Stimulated activated CD4-positive, alpha-beta T cell treated with anti-CD3 and anti-CD28 coated beads, Interleukin-1b, Interleukin-23, amount 100 ng/mL, for 4 hours (primary cell): ENCODE results near the gene CYP21A2.
"Not testable (repeated sequence)": the region's sequence is repeated elsewhere in the genome, so short reads cannot be mapped to it uniquely, and the experiment has no call there.

Source experiments
- DNase-seq, 2 donors: peaks; one replicate each; pipeline ENCODE4 v3.0.0-alpha.2; 2020; ENCODE audit warnings: low read depth in 2 of 2

CYP21A2 gene

DNA sequence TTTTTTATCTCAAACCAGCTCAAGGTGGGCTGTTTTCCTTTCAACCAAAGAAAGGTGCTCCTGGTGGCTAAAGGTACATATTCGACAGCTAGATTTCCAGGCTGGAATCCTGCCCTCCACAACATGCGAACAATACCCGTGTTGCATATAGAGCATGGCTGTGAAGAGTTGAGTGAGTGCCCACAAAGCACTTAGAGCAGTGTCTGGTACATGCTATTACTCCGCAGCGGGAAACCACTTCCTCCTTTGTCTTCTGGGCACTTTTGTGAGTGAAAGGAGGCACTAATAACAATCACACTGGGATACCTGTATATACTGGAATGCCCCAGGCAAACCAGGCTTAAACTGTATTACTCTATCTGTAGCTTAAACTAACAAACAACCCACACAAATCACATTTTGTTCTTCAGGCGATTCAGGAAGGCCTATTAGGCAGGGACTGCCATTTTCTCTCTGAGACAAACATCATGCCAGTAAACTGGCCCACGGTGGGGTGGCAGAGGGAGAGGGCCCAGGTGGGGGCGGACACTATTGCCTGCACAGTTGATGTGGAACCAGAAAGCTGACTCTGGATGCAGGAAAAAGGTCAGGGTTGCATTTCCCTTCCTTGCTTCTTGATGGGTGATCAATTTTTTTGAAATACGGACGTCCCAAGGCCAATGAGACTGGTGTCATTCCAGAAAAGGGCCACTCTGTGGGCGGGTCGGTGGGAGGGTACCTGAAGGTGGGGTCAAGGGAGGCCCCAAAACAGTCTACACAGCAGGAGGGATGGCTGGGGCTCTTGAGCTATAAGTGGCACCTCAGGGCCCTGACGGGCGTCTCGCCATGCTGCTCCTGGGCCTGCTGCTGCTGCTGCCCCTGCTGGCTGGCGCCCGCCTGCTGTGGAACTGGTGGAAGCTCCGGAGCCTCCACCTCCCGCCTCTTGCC is at the start of gene CYP21A2:
TSS of gene CYP21A2 (plus strand) at position 818 of the 927 bp plus-strand sequence. CDS start at position 826, 8 bp downstream.
- DNase-seq: not testable (repeated sequence)

DNA sequence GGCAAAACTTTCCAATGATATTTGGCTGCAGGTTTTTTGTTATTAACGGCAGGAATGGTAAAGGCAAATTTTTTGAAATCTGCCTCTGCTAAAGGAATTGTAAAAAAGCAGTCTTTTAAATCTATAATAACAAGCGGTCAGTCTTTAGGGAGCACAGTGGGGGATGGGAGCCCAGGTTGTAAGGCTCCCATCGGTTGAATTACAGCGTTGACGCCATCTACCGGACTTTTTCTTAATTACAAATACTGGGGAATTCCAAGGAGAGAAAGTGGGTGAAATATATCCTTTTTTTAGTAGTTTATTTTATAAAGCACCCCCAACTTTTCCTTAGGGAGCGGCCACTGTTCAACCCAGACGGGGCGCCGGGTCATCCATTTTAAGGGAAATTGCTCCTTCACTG is 48.9 kb upstream of the CYP21A2 start:
- DNase-seq: not testable (repeated sequence)

DNA sequence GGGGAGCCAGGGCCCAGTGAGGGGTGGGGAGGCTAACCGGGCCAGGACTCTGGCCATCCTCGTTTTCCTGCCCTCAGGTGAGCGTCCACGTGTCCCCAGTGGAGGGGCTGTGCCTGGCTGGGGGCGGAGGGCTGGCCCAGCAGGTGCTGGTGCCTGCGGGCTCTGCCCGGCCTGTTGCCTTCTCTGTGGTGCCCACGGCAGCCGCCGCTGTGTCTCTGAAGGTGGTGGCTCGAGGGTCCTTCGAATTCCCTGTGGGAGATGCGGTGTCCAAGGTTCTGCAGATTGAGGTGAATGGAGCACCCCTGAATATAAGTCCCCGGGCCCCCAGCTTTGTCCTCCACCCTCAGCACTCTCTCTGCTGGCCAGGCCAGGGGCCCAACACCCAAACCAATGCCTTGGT is 43.8 kb upstream of the CYP21A2 start:
- DNase-seq: not testable (repeated sequence)

DNA sequence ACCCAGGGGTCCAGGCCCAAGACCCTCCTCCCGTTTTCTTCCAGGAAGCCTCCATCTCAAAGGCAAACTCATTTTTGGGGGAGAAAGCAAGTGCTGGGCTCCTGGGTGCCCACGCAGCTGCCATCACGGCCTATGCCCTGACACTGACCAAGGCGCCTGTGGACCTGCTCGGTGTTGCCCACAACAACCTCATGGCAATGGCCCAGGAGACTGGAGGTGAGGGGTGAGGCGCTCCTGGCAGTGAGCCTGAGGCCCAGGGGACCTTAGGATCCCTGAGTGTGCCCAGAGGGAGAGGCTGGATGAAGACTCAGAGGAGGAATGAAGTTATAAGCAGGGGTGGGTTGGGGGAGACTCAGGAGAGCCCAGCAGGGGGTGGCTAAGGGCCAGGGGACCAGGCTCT is 41.8 kb upstream of the CYP21A2 start:
- not testable (repeated sequence) for DNase-seq

- not testable (repeated sequence) for DNase-seq
These were observed 35.5 kb upstream of the CYP21A2 start for GRCh38 chr6:32002546-32003268.

DNA sequence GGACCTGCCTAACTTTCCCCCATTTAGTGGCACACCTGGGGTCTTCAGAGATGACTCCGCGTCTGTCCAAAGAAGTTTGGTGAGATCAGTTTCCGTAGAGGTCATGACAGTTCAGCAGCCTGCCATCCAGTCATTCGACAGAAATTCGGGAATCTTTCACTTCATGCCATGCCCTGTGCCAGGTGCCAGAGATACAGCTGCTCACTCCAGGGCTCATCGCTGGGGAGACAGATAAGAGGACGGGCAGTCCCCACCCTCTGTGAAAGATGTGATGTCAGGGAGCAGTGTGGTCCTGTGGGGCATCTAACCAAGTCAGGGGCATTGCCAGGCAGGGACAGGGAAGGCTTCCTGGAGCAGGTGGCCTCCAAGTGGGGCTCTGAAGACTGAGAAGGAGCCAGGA is 34.9 kb upstream of the CYP21A2 start:
- not testable (repeated sequence) for DNase-seq

- DNase-seq: not testable (repeated sequence)
These were observed 33.8 kb upstream of the CYP21A2 start for GRCh38 chr6:32004393-32004792.

DNA sequence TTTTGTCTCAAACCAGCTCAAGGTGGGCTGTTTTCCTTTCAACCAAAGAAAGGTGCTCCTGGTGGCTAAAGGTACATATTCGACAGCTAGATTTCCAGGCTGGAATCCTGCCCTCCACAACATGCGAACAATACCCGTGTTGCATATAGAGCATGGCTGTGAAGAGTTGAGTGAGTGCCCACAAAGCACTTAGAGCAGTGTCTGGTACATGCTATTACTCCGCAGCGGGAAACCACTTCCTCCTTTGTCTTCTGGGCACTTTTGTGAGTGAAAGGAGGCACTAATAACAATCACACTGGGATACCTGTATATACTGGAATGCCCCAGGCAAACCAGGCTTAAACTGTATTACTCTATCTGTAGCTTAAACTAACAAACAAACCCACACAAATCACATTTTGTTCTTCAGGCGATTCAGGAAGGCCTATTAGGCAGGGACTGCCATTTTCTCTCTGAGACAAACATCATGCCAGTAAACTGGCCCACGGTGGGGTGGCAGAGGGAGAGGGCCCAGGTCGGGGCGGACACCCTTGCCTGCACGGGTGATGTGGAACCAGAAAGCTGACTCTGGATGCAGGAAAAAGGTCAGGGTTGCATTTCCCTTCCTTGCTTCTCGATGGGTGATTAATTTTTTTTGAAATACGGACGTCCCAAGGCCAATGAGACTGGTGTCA is 33.2 kb upstream of the CYP21A2 start:
- DNase-seq: not testable (repeated sequence)

DNA sequence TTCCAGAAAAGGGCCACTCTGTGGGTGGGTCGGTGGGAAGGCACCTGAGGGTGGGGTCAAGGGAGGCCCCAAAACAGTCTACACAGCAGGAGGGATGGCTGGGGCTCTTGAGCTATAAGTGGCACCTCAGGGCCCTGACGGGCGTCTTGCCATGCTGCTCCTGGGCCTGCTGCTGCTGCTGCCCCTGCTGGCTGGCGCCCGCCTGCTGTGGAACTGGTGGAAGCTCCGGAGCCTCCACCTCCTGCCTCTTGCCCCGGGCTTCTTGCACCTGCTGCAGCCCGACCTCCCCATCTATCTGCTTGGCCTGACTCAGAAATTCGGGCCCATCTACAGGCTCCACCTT is 32.7 kb upstream of the CYP21A2 start:
- not testable (repeated sequence) for DNase-seq

DNA sequence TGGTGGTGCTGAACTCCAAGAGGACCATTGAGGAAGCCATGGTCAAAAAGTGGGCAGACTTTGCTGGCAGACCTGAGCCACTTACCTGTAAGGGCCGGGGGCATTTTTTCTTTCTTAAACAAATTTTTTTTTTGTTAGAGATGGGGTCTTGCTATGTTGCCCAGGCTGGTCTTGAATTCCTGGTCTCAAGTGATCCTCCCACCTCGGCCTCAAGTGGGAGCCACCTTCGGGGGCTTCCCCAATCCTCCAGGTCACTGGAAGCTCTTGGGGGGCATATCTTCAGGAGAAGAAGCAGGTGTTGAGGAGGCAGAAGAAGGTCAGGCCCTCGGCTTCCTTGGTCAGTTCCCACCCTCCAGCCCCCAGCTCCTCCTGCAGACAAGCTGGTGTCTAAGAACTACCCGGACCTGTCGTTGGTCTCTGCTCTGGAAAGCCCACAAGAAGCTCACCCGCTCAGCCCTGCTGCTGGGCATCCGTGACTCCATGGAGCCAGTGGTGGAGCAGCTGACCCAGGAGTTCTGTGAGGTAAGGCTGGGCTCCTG is 32.2 kb upstream of the CYP21A2 start:
- DNase-seq: not testable (repeated sequence)

DNA sequence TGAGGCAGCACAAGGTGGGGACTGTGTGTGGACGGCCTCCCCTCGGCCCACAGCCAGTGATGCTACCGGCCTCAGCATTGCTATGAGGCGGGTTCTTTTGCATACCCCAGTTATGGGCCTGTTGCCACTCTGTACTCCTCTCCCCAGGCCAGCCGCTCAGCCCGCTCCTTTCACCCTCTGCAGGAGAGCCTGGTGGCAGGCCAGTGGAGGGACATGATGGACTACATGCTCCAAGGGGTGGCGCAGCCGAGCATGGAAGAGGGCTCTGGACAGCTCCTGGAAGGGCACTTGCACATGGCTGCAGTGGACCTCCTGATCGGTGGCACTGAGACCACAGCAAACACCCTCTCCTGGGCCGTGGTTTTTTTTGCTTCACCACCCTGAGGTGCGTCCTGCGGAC is 31.1 kb upstream of the CYP21A2 start:
- DNase-seq: not testable (repeated sequence)

DNA sequence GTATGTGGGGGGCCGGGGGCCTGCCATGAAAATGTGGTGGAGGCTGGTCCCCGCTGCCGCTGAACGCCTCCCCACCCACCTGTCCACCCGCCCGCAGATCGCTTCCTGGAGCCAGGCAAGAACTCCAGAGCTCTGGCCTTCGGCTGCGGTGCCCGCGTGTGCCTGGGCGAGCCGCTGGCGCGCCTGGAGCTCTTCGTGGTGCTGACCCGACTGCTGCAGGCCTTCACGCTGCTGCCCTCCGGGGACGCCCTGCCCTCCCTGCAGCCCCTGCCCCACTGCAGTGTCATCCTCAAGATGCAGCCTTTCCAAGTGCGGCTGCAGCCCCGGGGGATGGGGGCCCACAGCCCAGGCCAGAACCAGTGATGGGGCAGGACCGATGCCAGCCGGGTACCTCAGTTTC is 30.2 kb upstream of the CYP21A2 start:
- not testable (repeated sequence) for DNase-seq

DNA sequence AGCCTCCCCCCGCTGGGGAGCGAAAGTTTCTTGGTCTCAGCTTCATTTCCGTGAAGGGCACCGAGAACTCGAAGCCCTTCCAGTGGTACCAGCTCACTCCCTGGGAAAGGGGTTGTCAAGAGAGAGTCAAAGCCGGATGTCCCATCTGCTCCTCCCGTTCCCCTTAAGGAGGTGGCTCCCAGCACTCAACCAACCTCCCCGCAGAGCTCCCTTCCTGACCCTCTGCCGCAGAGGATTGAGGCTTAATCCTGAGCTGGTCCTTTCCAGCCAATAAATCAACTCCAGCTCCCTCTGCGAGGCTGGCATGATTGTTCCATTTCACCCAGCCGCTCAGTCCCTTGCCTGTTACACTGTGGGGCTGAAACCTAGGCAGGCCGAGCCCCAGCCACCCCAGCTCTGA is 29.6 kb upstream of the CYP21A2 start:
- not testable (repeated sequence) for DNase-seq

- not testable (repeated sequence) for DNase-seq
These were observed 28.7 kb upstream of the CYP21A2 start for GRCh38 chr6:32009537-32009936.

GRCh38 chr6:32010856-32011530 is 27.2 kb upstream of the CYP21A2 start:
- not testable (repeated sequence) for DNase-seq

DNA sequence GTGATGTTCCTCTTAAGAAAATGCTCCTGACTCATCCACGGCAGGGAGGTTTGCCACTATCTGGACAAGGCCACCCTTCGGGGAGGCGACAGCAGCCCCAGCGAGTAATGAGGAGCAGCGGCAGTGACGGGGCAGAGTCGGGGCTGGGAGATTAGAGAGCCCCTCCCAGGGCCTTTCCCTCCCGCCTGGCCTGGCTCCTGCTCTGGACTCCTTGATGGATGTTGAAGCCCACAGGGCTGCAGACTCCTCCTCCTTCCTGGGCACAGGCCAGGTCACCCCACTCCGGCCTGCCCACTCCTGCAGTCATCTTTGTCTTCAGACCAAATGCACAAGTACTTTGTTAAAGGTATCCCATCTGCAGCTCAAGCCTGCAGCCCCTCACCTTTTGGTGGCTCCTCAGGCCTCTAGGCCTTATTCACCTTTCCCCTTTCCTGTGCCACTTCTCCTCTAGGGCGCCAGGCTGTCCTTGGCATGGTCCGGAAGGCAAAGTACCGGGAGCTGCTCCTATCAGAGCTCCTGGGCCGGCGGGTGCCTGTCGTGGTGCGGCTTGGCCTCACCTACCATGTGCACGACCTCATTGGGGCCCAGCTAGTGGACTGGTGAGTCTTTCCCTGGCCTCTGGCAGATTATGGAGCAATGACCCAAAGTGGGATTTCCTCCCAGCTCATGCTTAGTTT is 25.1 kb upstream of the CYP21A2 start:
- not testable (repeated sequence) for DNase-seq

DNA sequence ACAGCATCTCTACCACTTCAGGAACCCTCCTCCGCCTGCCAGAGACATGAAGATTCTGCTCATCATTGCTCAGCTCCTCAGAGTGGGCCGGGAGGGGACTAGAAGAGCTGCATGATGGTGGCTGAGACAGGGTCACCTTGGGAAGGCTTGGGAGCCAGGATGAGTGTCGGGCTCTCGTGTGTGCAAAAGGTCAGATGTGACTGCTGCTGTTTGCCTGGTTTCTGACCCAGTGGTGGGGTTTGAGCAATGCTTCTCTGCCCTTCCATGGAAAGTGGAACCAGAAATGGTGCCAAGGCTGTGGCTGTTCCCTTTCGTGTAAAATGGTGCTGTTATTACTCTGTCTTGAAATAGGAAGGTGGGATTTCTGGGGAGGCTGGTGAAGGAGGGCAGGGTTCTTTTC is 24.5 kb upstream of the CYP21A2 start:
- not testable (repeated sequence) for DNase-seq

- not testable (repeated sequence) for DNase-seq
These were observed 23.7 kb upstream of the CYP21A2 start, which contains the start of gene C4B for GRCh38 chr6:32014547-32014946. Gene C4B (plus strand): TSS chr6:32014795. CDS start chr6:32014846, 51 bp downstream.

DNA sequence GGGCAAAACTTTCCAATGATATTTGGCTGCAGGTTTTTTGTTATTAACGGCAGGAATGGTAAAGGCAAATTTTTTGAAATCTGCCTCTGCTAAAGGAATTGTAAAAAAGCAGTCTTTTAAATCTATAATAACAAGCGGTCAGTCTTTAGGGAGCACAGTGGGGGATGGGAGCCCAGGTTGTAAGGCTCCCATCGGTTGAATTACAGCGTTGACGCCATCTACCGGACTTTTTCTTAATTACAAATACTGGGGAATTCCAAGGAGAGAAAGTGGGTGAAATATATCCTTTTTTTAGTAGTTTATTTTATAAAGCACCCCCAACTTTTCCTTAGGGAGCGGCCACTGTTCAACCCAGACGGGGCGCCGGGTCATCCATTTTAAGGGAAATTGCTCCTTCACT is 16.1 kb upstream of the CYP21A2 start:
- not testable (repeated sequence) for DNase-seq

DNA sequence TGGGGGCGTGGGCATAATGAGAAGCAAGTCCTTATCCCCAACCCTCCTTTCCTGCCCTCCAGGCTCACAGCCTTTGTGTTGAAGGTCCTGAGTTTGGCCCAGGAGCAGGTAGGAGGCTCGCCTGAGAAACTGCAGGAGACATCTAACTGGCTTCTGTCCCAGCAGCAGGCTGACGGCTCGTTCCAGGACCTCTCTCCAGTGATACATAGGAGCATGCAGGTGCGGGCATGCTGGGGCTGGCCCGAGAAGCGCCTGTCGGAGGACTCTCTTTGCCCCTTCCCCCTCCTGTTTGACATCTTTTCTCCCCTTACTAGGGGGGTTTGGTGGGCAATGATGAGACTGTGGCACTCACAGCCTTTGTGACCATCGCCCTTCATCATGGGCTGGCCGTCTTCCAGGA is 9.6 kb upstream of the CYP21A2 start:
- not testable (repeated sequence) for DNase-seq

DNA sequence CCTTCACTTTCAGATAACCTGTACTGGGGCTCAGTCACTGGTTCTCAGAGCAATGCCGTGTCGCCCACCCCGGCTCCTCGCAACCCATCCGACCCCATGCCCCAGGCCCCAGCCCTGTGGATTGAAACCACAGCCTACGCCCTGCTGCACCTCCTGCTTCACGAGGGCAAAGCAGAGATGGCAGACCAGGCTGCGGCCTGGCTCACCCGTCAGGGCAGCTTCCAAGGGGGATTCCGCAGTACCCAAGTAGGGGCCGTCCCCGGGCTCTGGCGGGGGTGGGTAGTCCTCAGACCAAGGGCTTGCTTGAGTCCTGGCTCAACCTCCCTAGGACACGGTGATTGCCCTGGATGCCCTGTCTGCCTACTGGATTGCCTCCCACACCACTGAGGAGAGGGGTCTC is 8.7 kb upstream of the CYP21A2 start:
- DNase-seq: not testable (repeated sequence)
